Right atrium auricular region (tissue), 2 donors: ENCODE measurements around the gene DOCK3. TPM values are rescaled to one million over a fixed set of nuclear protein-coding genes. Genes with fewer than 3 reads are reported as not detected.
"Not testable (repeated sequence)": the region's sequence is repeated elsewhere in the genome, so short reads cannot be mapped to it uniquely, and the experiment has no call there.

Source experiments
- DNase-seq: peaks from one replicate; pipeline ENCODE4 v3.0.0-alpha.2; 2019; ENCODE audit warnings: low spot score
- H3K27ac ChIP-seq, 2 donors: fragments of 200-600 bp; sonication (generic); 1 replicate in 1 of 2; 2 replicates in 1 of 2; pipeline ENCODE4 v1.5.1; 2016 to 2019
- H3K27me3 ChIP-seq, 2 donors: fragments of 200-600 bp; sonication (generic); one replicate each; pipeline versions ENCODE4 v1.5.1 to v1.6.0; 2017 to 2019
- H3K36me3 ChIP-seq: fragments of 200-600 bp; sonication (generic); one replicate; pipeline ENCODE4 v1.5.1; 2016
- H3K4me1 ChIP-seq, 2 donors: fragments of 200-600 bp; sonication (generic); one replicate each; pipeline versions ENCODE4 v1.5.1 to v1.6.0; 2017 to 2019
- H3K4me3 ChIP-seq, 2 donors: fragments of 200-600 bp; sonication (generic); 1 replicate in 1 of 2; 2 replicates in 1 of 2; pipeline ENCODE4 v1.5.1; 2017 to 2019; ENCODE audit warnings: mild to moderate bottlenecking in 1 of 2, moderate library complexity in 1 of 2
- H3K9me3 ChIP-seq, 2 donors: fragments of 200-600 bp; sonication (generic); one replicate each; pipeline ENCODE4 v1.5.1; 2019
- total RNA-seq, 2 donors: library from RNA; depleted of rRNA; stranded (reverse); fragments of >200 nt; gene quantifications; one replicate each; pipeline ENCODE4 v1.1.0, GENCODE V29; 2016
- TF ChIP-seq, protein P1 (sequence below), 2 donors: fragments of 200-600 bp; sonication (generic); IDR thresholded peaks; one replicate each; pipeline ENCODE4 v1.5.1; 2019; ENCODE audit warnings: antibody characterized with exemption in 2 of 2

DOCK3 gene
- total RNA-seq, 2 donors from 2014 or later, result 2.7 to 4.6 TPM

DNA sequence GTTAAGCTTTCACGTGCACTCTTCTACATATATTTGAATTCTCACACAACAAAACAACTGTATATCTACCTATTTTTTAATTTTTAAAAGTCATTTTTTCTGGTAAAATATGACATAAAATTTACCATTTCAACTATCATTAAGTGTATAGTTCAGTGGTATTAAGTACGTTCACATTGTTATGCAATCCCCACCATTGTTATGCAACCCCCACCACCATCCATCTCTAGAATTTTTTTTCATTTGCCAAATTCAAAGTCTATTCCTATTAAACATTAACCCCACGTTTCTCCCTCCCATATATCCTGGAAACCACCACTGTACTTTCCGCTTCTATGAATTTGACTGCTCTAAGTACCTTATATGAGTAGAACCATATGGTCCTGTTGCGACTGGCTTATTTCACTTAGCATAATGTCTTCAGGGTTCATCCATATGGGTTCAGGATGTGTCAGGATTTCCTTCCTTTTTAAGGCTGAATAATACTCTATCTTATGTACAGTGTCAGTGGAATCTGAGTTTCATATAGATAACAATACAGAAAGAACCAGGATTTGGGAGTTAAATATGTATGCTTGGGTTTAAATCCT lies 279.2 kb downstream of the DOCK3 start:
- Histone ChIP-seq H3K27me3 (no peaks in the 10 kb centered on the region), H3K4me1 (no peaks in the 10 kb centered on the region), H3K4me3 (no peak overlapping the region), H3K27ac (no peak overlapping the region), H3K36me3 (no peaks in the 10 kb centered on the region), H3K9me3 (no peaks in the 10 kb centered on the region)
- TF ChIP-seq, protein P1, sequence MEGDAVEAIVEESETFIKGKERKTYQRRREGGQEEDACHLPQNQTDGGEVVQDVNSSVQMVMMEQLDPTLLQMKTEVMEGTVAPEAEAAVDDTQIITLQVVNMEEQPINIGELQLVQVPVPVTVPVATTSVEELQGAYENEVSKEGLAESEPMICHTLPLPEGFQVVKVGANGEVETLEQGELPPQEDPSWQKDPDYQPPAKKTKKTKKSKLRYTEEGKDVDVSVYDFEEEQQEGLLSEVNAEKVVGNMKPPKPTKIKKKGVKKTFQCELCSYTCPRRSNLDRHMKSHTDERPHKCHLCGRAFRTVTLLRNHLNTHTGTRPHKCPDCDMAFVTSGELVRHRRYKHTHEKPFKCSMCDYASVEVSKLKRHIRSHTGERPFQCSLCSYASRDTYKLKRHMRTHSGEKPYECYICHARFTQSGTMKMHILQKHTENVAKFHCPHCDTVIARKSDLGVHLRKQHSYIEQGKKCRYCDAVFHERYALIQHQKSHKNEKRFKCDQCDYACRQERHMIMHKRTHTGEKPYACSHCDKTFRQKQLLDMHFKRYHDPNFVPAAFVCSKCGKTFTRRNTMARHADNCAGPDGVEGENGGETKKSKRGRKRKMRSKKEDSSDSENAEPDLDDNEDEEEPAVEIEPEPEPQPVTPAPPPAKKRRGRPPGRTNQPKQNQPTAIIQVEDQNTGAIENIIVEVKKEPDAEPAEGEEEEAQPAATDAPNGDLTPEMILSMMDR (IDR thresholded peaks at IDR 0.05), result no peak
- DNase-seq, result no peak

DNA sequence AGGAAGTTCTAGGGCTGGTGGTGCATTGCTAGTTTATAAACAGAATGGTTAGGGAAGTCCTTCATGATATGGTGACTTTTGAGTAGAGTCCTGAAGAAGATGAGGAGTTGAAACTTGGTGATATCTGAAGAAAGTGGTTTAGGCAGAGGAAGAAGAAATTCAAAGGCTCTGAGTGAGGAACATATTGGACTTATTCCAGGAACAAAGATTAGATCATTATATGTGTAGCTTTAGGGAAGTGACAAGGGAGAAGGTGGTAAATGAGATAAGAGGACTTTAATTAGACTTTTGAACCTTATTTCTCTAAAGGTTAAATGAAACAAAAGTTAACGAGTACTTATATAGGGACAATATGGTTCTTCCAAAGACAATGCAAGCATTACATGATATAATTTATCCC lies 286.7 kb downstream of the DOCK3 start:
- no peaks in the 10 kb centered on the region for H3K9me3 ChIP-seq
- H3K27ac ChIP-seq, result no peak overlapping the region
- no peak overlapping the region for H3K4me3 ChIP-seq
- TF ChIP-seq, protein P1 (IDR thresholded peaks at IDR 0.05), result no peak
- H3K4me1 ChIP-seq, result no peaks in the 10 kb centered on the region
- no peaks in the 10 kb centered on the region for H3K36me3 ChIP-seq
- no peaks in the 10 kb centered on the region for H3K27me3 ChIP-seq
- no peak for DNase-seq

DNA sequence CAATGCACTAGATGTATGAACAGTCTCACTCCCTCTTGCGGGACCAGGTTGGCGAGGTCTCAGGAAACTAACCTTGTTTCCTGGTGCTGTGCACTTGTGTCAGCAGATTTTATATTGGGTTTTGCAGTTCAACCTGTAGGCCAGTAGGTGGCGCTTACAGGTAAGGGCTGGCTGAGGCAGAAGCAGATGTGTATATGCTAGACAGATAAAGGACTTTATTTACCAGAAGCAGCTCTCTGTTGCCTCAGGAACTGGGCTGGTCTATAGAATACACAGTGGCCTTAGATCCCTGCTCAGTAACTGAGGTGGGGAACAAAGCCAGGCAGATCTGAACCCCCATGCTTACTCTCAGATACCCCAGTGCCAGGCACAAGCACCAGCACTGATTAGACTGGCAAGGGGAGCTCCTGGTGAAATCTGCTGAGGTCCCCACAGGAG lies 296.8 kb downstream of the DOCK3 start:
- no peak overlapping the region for H3K4me3 ChIP-seq
- no peak for DNase-seq
- H3K36me3 ChIP-seq, result no peaks in the 10 kb centered on the region
- H3K27ac ChIP-seq, result no peak overlapping the region
- H3K4me1 ChIP-seq, result no peaks in the 10 kb centered on the region
- H3K27me3 ChIP-seq, result no peaks in the 10 kb centered on the region
- H3K9me3 ChIP-seq, result peaks cover 0 to 20% of the 10 kb centered on the region in 2 donors
- TF ChIP-seq, protein P1 (IDR thresholded peaks at IDR 0.05), result peak in 1 of 2 donors; percentile 75

DNA sequence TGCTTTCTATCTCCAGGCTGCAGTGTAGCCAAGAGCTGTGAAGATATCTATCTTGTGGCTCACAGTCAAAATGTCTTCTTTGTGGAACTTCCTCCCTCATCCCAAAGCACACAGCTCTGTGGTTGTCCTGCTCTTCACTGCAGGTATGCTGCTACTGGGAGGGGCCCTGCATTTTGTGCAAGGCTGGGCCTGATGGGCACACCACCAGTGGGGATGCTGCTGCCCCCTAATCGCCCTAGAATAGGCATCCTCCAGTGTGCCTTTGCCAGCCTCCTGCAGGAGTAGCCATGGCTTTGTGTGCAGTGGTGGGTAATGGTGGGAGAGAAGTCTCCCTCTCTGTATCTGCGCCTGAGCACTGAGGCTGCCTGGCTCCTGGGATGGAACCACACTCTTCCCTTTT lies 297.3 kb downstream of the DOCK3 start:
- DNase-seq, result no peak
- H3K4me3 ChIP-seq, result no peak overlapping the region
- no peaks in the 10 kb centered on the region for H3K27me3 ChIP-seq
- H3K4me1 ChIP-seq, result no peaks in the 10 kb centered on the region
- TF ChIP-seq, protein P1 (IDR thresholded peaks at IDR 0.05), result no peak
- H3K9me3 ChIP-seq, result peaks cover 0 to 20% of the 10 kb centered on the region in 2 donors
- no peak overlapping the region for H3K27ac ChIP-seq
- no peaks in the 10 kb centered on the region for H3K36me3 ChIP-seq

DNA sequence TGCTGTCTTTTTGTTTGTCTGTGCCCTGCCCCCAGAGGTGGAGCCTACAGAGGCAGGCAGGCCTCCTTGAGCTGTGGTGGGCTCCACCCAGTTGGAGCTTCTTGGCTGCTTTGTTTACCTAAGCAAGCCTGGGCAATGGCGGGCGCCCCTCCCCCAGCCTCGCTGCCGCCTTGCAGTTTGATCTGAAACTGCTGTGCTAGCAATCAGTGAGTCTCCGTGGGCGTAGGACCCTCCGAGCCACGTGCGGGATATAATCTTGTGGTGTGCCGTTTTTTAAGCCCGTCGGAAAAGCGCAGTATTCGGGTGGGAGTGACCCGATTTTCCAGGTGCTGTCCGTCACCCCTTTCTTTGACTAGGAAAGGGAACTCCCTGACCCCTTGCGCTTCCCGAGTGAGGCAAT lies 303.9 kb downstream of the DOCK3 start:
- H3K27ac ChIP-seq, H3K4me3 ChIP-seq, H3K4me1 ChIP-seq, H3K9me3 ChIP-seq, H3K36me3 ChIP-seq, DNase-seq, H3K27me3 ChIP-seq: not testable (repeated sequence)

DNA sequence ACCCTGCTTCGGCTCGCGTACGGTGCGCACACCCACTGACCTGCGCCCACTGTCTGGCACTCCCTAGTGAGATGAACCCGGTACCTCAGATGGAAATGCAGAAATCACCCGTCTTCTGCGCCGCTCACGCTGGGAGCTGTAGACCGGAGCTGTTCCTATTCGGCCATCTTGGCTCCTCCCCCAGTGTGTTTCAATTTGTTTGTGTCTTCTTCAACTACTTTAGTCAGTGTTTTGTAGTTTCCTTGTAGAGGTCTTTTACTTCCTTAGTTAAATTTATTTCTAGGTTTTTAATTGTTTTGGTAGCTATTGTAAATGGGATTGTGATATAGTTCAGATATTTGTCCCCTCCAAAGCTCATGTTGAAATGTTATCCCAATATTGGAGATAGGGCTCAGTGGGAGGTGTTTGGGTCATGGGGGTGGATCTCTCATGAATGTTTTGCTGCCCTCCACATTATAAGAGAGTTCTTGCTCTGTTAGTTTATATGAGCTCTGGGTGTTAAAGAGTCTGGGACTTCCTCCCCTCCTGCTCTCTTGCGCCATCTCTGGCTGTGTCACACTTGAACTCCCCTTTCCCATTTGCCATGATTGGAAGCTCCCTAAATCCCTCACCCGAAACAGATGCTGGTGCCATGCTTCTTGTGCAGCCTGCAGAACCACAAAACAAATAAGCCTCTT lies 304.4 kb downstream of the DOCK3 start:
- TF ChIP-seq, protein P1 (IDR thresholded peaks at IDR 0.05), result no peak

More for the DNA sequence above, 304.4 kb downstream of the DOCK3 start:
- Histone ChIP-seq H3K4me3 (no peak overlapping the region), H3K9me3 (no peaks in the 10 kb centered on the region), H3K4me1 (no peaks in the 10 kb centered on the region), H3K36me3 (no peaks in the 10 kb centered on the region), H3K27ac (no peak overlapping the region), H3K27me3 (no peaks in the 10 kb centered on the region)
- no peak for DNase-seq
